Heart left ventricle (tissue), 16 donors: ENCODE results near the gene ZNF503. TPM values are rescaled to one million over a fixed set of nuclear protein-coding genes. Genes with fewer than 3 reads are reported as not detected.

ENCODE experiments used
- ATAC-seq, 4 donors: fragments of 200-7000 bp; cut with Tn5 transposase; one replicate each; pipeline ENCODE4 v1.9.1; 2020 to 2022; ENCODE audit warnings: moderate library complexity in 4 of 4, mild to moderate bottlenecking in 3 of 4, moderate number of reproducible peaks in 1 of 4
- DNase-seq, 5 donors: peaks; one replicate each; pipeline ENCODE4 v3.0.0-alpha.2; 2020
- H3K27ac ChIP-seq, 12 donors: fragments of 200-600 bp; sonication (generic) in 4 of 12; one replicate each; pipeline versions ENCODE4 v1.5.0 to v1.8.0; 2016 to 2022; ENCODE audit warnings: mild to moderate bottlenecking in 2 of 12
- H3K27me3 ChIP-seq, 9 donors: fragments of 200-600 bp; sonication (generic) in 2 of 9; one replicate each; pipeline versions ENCODE4 v1.5.1 to v1.8.0; 2016 to 2022; ENCODE audit warnings: mild to moderate bottlenecking in 3 of 9
- H3K36me3 ChIP-seq, 9 donors: fragments of 200-600 bp; sonication (generic) in 2 of 9; one replicate each; pipeline versions ENCODE4 v1.5.0 to v1.8.0; 2018 to 2022; ENCODE audit warnings: mild to moderate bottlenecking in 2 of 9
- H3K4me1 ChIP-seq, 12 donors: fragments of 200-600 bp; sonication (generic) in 4 of 12; one replicate each; pipeline versions ENCODE4 v1.5.0 to v1.8.0; 2016 to 2022; ENCODE audit warnings: mild to moderate bottlenecking in 3 of 12
- H3K4me3 ChIP-seq, 12 donors: fragments of 200-600 bp; sonication (generic) in 4 of 12; one replicate each; pipeline versions ENCODE4 v1.5.0 to v1.8.0; 2017 to 2022; ENCODE audit warnings: mild to moderate bottlenecking in 9 of 12, moderate library complexity in 4 of 12
- H3K9me3 ChIP-seq, 12 donors: fragments of 200-600 bp; sonication (generic) in 4 of 12; one replicate each; pipeline versions ENCODE4 v1.5.0 to v1.8.0; 2016 to 2022; ENCODE audit warnings: mild to moderate bottlenecking in 1 of 12
- CTCF ChIP-seq, 12 donors: fragments of 200-600 bp; sonication (generic) in 4 of 12; IDR thresholded peaks; one replicate each; pipeline versions ENCODE4 v1.5.0 to v1.8.0; 2018 to 2022; ENCODE audit warnings: antibody characterized with exemption in 12 of 12, mild to moderate bottlenecking in 5 of 12
- POLR2A ChIP-seq, 2 donors: fragments of 450-650 bp; IDR thresholded peaks; one replicate each; pipeline ENCODE4 v1.6.1; 2017; ENCODE audit warnings: antibody characterized with exemption in 2 of 2, mild to moderate bottlenecking in 2 of 2, moderate library complexity in 2 of 2
- WGBS, 4 donors: extraction: QIAGEN DNeasy Blood & Tissue Kit in 2 of 4; methylation state at CpG; one replicate each; pipeline versions ENCODE4 v1.1.5 to v1.1.7; 2013 to 2018; 5-methylcytosine and 5-hydroxymethylcytosine counted together
- intact Hi-C, 10 donors: fragments of 100-400 bp; cut with DNase I; formaldehyde crosslinking; loops; one replicate each; pipeline versions ENCODE4 v1.11.1 to v1.14.2; 2022
- polyA plus RNA-seq, 2 donors: library from polyadenylated mRNA; stranded (reverse); fragments of 200-250 nt; gene quantifications; one replicate each; pipeline ENCODE4 v1.2.3, GENCODE V29; 2013
- total RNA-seq, 9 donors: library from RNA; depleted of rRNA in 2 of 9; stranded (reverse); fragments of >200 nt in 2 of 9; fragmentation: NEBNext Ultra II Directional in 3 of 9; extraction: Animal tissue kit (Norgen Biotek cat#: 25700) in 3 of 9; gene quantifications; one replicate each; pipeline versions ENCODE4 v1.1.0 to v1.2.4, GENCODE V29; 2016 to 2023
- donor health status: ischemic (EF 13 %, LVEDD 7.1; RV severe dilation, severe dysfunction).
- donor health status: healthy with polysubstance abuse.
- donor health status: DM: no; HTN: yes; CAD: no.
- donor health status: DM: no; HTN: no; CAD: no.
- donor health status: ischemic (EF 25% LVEDD 6.9; RV normal size, moderate dysfunction).
- donor health status: ischemic (EF 25% LVEDD 5.7; RV mildly dilated, moderate dysfunction).
- donor health status: healthy.
- donor health status: DM: yes; HTN: yes; CAD: no.
- donor health status: ischemic (EF 35%, LVEDD 5.7; RV mildly dilated, moderate dysfunction).
- donor health status: nonischemic (EF 11% LVEDD 7.7; RV severe dilation, severe dysfunction).
- donor health status: DM: yes; HTN: yes; CAD: no.
- donor health status: PGD.
- donor health status: ischemic (EF 29% LVEDD 5.4; RV normal size, mild dysfunction).
- donor health status: nonischemic (EF 23%, LVEDD 6.1; RV moderate dilation, normal function).

Gene ZNF503
- total and polyA plus RNA-seq, 11 donors = 3.4 to 8.6 (median 7.1) TPM

- peaks cover 0 to 3% (median 0%) of the 10 kb centered on the region in 9 donors for H3K27me3 ChIP-seq
- no peak overlapping the region for H3K27ac ChIP-seq
- DNase-seq (no peak), ATAC-seq (no peak)
- no peaks in the 10 kb centered on the region for H3K4me1 ChIP-seq
- H3K36me3 ChIP-seq = no peaks in the 10 kb centered on the region
- no peaks in the 10 kb centered on the region for H3K9me3 ChIP-seq
- no peak overlapping the region for H3K4me3 ChIP-seq
- WGBS, 4 donors = 83 to 89% (median 86%) methylated on average over 4 of the region's 4 CpGs
- intact Hi-C loops = no loop called here
- TF ChIP-seq CTCF (IDR thresholded peaks at IDR 0.05) (no peak), POLR2A (IDR thresholded peaks at IDR 0.05) (no peak)
Measured at GRCh38 chr10:75418293-75418692, 16.7 kb upstream of the ZNF503 start.

- peaks cover 0 to 3% (median 0%) of the 10 kb centered on the region in 9 donors for H3K27me3 ChIP-seq
- no peaks in the 10 kb centered on the region for H3K36me3 ChIP-seq
- TF ChIP-seq POLR2A (IDR thresholded peaks at IDR 0.05) (no peak), CTCF (IDR thresholded peaks at IDR 0.05) (no peak)
- no peaks in the 10 kb centered on the region for H3K9me3 ChIP-seq
- no peaks in the 10 kb centered on the region for H3K4me1 ChIP-seq
- WGBS, 4 donors = 56 to 62% (median 57%) methylated on average over 5 of the region's 5 CpGs
- H3K27ac ChIP-seq = no peak overlapping the region
- ATAC-seq = no peak
- intact Hi-C loops = no loop called here
- no peak for DNase-seq
- no peak overlapping the region for H3K4me3 ChIP-seq
Measured at GRCh38 chr10:75417522-75417927, 16.0 kb upstream of the ZNF503 start.

- H3K4me1 ChIP-seq = peaks cover 0 to 16% (median 8%) of the 10 kb centered on the region in 12 donors
- no peaks in the 10 kb centered on the region for H3K9me3 ChIP-seq
- no peak overlapping the region for H3K27ac ChIP-seq
- TF ChIP-seq POLR2A (IDR thresholded peaks at IDR 0.05) (no peak), CTCF (IDR thresholded peaks at IDR 0.05) (no peak)
- no peak for ATAC-seq
- intact Hi-C loops = loop anchor here in 1 of 10 donors (5.0 kb wide), 1 partner anchor 133 kb away; no protein-coding TSS in a partner anchor
- H3K4me3 ChIP-seq = no peak overlapping the region
- H3K27me3 ChIP-seq = peaks cover 0 to 3% (median 0%) of the 10 kb centered on the region in 9 donors
- WGBS, 4 donors = 87 to 91% (median 88%) methylated on average over 1 of the region's 1 CpG
- no peaks in the 10 kb centered on the region for H3K36me3 ChIP-seq
- DNase-seq = no peak
Measured at GRCh38 chr10:75414527-75414926, 13.0 kb upstream of the ZNF503 start.

- no peaks in the 10 kb centered on the region for H3K9me3 ChIP-seq
- peaks cover 0 to 31% (median 17%) of the 10 kb centered on the region in 12 donors for H3K4me1 ChIP-seq
- TF ChIP-seq CTCF (IDR thresholded peaks at IDR 0.05) (no peak), POLR2A (IDR thresholded peaks at IDR 0.05) (no peak)
- peak overlapping the region in 10 of 12 donors; percentile 1 to 98 (median 94) for H3K27ac ChIP-seq
- intact Hi-C loops = loop anchor here in 2 of 10 donors (2.0 to 5.0 kb wide), 3 partner anchors 18 to 137 kb away; partner anchors contain the start of gene LRMDA (in 1 of the 2)
- H3K27me3 ChIP-seq = peaks cover 0 to 15% (median 0%) of the 10 kb centered on the region in 9 donors
- H3K4me3 ChIP-seq = peak overlapping the region in 3 of 12 donors; percentile 8 to 93 (median 85)
- ATAC-seq = peak in 2 of 4 donors; percentile 23 to 51
- WGBS, 4 donors = 42 to 45% (median 43%) methylated on average over 10 of the region's 10 CpGs
- H3K36me3 ChIP-seq = no peaks in the 10 kb centered on the region
- DNase-seq = peak in 3 of 5 donors; percentile 37 to 52 (median 46)
Measured at GRCh38 chr10:75410132-75411005, 8.8 kb upstream of the ZNF503 start.
